LoVo (cell line): Measurements from ENCODE around the gene PTPN7.
"Not testable (repeated sequence)": the region's sequence is repeated elsewhere in the genome, so short reads cannot be mapped to it uniquely, and the experiment has no call there.

Experiments used
- DNase-seq: peaks from one replicate; pipeline ENCODE4 v3.0.0-alpha.2; 2016; ENCODE audit warnings: low spot score

PTPN7 gene

DNA sequence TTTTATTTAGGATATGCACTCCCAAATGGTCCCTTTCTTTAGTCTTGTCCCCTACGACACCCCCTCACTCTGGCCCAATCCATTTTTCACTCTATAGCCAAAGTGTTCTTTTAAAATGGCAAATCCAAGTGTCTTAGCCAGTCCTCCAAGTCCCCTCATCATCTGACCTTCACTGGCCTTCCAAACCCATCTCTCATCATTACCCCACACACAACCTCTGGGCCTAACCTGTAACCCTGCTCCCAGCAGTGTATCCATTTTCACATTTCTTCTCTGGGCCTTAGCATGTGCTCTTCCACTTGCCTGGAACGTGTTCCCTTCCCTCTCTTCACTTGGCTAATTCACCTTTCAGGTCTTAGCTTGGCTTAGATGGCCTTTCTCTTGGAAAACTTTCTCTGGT is 9.4 kb downstream of the PTPN7 start:
- DNase-seq = no peak

DNA sequence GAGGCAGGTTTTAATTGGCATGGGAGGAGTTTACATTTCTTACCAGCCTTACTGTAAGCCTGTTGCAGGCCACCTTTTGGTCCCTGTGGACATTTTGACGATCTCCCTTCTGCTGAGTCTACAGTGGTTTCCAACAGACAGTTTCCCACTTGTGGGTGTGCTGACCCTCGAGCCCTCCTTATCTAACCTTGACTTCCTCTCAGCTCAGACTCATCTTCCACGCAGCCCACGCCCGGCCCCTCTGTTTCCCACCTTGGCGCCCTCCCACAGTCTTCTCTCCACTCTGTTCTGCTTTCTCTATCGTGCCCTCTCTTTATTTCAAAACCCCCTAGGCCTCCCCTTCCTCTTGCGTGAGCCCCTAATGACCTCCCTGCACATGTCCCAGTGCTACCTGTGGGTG is 9.8 kb downstream of the PTPN7 start:
- DNase-seq = no peak

DNA sequence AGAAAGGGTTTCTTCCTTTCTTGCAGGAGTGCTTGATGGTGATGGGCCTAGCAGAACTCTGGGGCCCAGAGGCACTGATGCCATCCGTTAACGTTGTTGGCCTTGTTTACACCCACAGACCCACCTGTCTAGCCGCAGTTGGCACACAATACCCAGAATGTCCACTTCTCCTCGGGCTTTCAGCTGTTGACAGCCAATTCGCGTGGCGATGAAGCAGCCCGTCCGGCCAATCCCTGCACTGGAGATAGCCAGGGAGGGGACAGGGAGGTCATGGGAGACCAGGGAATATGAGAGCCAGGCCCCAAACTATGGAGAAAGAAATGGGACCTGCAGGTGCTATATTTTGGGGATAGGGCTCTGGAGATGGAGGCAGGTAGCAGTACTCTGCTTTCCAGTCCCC is 10.2 kb downstream of the PTPN7 start:
- DNase-seq = no peak

DNA sequence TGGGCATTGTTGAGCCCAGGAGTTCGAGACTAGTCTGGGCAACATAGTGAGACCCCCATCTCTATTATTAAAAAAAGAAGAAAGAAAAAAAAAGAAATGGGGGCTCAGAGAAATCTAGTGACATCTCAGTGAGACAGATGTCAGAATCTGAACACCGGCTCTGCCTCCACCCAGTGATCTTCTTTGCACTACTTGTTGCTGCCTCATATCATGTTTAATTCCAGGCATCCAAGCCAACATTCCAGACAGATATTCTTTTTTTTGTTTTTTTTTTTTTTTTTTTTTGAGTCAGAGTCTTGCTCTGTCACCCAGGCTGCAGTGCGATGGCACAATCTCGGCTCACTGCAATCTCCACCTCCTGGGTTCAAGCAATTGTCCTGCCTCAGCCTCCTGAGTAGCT is 10.8 kb downstream of the PTPN7 start:
- no peak for DNase-seq

DNA sequence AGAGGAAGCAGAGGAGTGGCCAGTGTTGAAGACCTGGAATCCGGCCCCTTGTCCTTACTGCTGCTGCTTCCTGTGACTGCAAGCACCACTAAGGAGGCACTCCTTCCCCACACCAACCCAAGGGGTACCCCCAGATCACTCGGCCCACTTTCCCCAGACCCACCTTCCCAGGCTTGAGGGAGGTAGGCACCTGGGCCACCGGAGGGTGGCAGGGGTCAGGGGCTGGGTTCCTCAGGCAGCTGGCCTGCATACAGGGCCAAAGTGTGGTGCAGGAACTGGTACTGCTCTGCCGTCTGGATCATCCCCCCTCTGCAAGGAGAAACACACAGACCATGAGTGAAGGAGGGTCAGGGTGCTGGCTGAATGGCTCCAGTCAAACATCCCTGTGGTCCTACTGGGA is 12.0 kb downstream of the PTPN7 start:
- DNase-seq = no peak

DNA sequence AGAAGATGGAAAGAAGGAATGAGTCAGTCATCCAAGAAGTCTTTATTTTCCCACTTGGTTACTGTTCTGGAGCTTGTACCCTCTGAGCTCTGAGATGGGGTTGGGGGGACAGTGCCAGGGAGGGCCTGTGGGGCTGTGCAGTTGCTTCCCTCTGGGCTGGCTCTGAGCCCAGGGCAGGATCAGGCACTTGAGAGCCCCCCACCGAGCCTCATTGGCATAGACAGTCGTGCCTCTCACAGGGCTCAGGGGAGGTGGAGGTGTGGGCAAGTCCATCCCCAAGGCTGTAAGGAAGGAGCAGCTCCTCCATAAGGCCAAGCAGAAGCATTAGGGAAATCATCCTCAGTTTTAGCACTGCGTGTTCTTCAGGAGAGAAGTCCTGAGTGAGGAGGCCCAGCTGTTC is 13.4 kb downstream of the PTPN7 start:
- DNase-seq = no peak

DNA sequence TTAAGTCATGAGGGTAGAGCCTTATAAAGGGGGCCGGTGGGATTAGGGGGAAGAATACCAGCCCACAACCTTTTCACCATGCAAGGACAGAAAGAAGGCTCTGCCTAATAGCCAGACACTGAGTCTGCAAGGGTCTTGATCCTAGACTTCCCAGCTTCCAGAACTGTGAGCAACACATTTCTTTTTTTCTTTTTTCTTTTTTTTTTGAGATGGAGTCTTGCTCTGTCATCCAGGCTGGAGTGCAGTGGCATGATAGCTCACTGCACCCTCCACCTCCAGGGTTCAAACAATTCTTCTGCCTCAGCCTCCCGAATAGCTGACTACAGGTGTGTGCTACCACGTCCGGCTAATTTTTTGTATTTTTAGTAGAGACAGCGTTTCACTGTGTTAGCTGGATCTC is 14.1 kb downstream of the PTPN7 start:
- DNase-seq = no peak

DNA sequence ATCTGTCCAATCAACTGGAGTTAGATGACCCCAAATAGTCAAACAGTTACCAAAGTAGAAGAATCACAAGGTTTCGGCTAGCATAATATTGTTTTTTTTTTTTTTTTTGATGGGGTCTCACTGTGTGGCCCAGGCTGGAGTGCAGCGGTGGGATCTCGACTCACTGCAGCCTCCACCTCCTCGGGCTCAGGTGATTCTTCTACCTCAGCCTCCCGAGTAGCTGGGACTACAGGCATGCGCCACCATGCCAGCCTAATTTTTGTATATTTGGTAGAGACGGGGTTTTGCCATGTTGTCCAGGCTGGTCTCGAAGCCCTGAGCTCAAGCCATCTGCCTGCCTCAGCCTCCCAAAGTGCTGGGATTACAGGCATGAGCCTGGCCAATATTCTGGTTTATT is 14.7 kb downstream of the PTPN7 start:
- DNase-seq = not testable (repeated sequence)

DNA sequence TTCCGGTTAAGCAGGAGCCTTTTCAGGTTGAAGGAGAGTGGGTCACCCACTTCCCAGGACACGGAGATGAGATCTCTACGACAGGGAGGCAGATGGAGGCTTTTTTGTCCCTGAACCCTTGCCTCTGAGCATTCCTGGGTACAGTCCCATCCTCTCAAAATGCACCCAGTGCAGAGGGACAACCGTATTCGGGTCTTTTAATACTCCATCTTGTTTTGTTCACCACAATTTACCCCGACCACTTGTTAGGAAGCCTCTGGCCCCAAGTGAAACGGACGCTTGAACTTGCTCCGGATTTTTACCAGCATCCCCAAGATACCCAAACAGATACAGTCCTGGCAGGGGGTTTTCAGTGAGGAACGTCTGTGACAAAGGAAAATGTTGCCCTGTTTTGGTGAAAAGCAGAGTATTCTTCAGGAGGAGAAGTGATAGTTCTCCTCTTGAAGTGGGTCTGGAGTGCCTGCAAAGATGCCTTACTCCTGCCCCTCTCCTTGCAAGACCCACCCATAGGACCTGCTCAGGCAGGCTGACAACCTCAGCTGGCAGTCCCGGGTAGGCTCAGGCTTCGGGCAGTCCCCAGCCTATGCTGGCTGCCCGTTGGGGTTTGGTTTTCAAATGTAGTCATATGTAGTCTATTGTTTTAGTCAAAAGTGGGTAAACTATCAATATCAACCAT is 15.2 kb downstream of the PTPN7 start:
- no peak for DNase-seq

DNA sequence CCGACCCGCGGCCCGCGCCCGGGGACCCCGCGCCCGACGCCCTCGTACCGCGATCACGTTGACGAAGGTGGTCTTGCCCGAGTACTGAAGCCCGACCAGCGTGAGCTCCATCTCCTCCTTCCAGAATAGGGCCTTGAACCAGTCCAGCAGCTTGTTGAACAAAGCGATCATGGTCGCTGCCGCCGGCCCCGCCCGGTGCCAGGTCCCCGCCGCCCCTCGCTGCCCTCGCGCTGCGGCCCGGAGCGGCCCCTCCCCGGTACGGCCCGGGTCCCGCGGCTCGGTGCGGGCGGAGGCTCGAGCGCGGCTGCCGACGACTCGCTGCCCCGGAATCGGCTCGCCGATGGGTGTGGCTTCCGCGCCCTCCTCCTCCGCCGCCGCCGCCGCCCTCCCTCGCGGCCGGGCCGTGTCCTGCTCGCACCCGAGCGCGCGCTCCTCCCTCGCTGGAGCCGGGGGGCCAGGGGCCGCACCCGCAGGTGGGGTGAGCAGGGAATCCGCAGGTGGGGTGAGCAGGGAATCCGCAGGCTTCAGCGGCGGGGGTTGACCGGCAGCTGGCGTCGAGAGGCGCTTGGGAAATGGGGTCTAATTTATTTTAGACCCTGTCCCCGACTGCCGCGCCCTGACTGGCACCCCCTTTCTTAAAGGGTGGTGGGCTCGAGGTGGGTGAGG is 15.9 kb downstream of the PTPN7 start, which contains the start of gene ARL8A:
Gene ARL8A (minus strand): TSS at position 336 of the 666 bp plus-strand sequence. CDS start 165 bp downstream, at position 171.
- DNase-seq = peak; percentile 53

DNA sequence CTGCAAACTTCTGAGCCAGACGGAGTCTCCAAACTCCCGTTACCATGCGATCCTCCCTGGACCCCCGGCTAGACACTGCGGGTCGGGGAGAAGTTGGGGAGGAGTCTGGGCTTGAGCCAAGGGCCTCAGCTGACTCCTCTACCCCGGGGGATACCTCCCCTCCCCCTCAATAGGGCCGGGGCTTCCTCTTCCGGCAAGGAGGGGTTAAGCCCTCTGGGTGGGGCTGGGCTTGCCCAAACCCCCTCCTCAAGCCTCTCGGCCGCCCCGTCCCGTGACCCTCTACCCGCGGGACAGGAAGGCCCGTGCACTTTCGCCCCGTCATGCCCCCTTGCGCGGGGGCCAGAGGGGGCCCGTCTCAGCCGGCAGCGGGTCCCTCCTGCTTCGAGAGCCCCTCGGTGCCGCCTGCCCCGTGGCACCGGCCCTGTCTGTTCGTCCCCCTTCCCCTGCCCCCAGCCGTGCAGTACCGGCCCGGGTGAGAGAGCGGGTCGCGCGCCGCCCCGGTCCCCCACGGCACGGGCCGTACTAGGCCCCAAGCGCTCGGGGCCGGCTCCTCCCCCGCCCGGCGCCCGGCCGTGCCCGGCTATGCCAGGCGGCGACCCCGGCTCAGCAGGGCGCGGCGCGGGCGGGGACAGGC is 16.5 kb downstream of the PTPN7 start:
- DNase-seq = no peak

DNA sequence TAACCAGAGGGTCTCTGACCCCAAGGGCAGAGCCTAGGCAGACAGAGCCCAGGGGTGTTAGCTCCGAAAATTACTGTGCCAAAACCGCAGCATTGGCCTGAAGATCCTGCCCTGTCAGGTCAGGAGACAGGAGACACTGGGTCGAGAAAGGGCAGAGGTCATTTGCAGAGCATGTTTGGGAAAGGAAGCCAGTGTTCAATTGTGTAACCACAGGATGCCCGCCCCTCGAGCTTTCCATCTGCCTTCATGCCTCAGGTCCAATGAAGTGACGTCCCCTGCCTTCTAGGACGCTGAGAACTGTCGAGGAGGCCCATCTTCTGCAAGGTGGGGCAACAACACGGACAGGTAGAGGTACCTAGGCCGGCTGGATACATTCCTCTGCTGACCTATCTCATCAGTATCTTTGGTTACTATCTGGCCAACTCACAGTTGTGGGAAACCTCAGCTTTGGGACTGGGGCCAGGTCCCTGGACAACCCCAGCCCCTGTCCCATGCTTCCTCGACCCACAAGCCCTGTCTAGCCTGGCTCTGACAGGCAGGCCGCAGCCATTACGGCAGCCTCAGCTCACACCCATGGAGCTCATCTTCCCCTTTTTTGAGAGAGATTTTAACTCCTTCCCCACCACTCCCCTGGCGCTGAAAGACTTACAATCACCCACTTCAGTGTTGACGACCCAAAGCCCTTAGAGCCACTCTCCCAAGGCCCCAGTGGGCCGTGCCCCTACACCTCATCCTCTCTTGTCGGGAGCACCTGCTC is 17.2 kb downstream of the PTPN7 start:
- DNase-seq = no peak

DNA sequence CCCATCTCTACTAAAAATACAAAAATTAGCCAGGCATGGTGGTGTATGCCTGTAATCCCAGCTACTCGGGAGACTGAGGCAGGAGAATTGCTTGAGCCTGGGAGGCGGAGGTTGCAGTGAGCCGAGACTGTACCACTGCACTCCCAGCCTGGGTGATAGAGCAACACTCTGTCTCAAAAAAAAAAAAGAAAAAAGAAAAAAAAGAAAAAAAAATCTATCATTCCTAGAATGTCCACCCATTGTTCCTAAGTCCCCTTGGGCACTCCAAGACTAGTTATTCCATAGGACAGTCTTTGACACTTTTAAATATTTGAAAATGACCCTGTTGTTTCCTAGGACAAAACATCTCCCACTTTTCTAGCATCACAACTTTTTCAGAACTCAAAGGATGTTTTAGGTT is 18.9 kb downstream of the PTPN7 start:
- not testable (repeated sequence) for DNase-seq

DNA sequence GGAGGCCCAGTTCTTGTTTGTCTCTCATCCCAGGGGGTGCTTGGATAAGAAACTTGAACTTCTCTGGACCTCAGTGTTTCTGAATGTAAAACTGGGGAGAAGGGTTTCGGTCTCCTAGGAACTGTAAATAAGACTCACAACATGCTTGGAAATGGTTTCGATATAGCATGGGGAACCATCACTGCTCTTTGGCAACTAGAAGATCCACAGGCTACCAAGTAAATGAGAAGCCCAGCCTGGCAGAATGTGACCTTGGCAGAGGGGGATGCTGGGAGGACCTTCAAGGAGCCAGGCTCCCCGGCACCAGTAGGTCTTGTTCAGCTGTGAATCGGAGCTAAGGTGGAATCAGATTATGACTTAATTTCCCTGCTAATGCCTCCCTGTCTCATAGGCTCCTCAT is 19.6 kb downstream of the PTPN7 start:
- no peak for DNase-seq

DNA sequence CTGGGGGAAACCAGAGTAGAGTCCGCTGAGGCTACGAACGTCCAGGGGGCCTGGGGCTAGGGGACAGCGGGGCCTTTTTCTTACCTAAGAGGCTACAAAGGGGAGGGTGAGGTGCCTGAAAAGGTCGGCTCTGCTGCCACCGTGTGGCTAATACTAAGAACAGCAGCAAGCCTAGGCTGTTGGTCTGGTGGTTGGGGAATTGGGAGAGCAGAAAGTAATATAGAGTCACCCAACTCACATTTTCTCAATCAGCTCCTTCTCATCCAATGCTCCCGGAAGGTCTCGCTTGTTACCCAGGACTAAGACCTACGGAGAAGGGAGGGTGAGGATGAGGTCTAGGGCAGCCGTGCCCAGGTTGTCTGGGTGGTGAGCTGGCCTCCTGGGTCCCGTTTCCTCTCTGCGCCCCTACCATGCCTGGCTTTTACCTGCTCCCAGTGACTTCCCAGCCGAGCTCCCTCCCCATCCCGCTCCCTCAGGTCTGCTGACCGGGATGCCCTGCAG is 25.1 kb downstream of the PTPN7 start:
- peak; percentile 67 for DNase-seq

DNA sequence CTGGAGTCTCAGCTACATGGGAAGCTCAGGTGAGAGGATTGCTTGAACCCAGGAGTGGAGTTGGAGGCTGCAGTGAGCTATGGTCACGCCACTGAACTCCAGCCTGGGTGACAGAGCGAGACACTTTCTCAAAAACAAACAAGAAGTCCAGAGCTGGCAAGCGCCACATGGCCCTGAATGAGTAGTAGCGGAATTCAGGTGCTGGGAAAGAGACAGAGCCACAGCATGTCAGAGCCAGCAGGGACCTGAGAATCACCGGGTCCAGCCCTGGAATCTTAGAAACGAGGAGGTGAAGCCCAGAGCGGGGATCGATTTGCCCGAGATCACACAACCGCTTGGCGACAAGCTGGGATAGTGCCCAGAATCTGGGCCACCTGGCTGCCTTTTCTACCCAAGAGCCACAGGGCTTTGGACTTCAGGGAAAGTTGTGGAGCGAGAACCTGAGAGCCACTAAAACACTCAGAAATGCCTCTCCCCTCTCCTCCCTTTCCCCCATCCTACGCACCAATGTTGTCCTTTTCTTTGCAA is 25.7 kb downstream of the PTPN7 start:
- no peak for DNase-seq

DNA sequence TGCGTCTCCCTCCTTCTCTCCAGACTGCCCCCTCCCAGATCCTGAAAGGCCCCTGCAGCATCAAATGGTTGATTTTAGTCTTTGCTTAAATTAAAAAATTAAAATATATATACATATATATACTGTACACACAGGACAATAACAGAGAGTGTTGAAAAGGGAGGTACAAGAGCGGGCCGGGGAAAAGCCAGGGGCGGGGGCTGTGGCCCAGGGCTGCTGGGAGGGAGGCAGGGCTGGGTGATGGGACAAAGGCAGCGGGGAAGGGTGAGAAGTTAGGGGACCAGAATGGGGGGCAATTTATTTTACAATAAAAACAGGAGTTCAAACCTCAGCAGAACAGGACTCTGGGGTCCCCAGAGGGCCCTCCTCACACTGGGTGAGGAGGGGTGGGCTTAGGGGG is 26.4 kb downstream of the PTPN7 start:
- no peak for DNase-seq

DNA sequence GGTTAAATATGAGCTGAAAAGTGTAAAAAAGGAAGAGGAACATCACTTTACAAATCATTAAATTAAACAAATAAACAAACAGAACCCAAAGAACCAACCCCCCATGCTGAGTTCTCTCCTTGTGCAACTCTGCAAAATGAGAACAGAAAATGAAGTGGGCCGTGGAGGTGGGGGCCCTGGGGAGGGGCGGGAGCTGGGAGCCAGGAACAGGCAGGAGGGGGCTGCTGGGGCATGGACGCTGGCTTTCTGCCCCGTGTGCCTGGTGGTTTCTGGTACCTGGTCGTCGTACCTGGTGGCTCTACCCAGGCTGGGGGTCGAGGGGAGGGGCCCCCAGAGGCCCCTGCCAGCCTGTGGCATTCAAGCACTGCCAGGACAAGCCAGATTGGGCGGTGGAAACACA is 26.9 kb downstream of the PTPN7 start:
- no peak for DNase-seq

DNA sequence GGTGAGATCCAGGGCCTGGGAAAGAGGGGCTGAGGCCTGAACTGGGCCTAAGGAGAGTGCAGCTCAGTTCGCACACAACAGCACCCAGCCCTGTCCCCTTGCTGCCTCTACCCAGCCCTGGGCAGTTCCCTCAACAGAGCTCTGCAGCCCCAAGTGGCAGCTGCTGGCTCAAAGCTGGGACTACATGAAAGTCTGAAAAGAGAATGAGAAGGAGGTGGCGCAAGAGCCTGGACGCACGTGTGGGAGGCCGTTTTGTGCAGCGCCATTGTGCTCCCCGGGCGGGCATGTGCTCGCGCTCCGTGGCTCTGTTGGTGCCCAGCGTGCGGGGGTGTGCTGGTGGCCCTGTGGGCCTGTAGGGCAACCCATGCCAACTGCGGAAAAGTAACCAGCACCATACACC is 27.4 kb downstream of the PTPN7 start:
- DNase-seq = no peak

DNA sequence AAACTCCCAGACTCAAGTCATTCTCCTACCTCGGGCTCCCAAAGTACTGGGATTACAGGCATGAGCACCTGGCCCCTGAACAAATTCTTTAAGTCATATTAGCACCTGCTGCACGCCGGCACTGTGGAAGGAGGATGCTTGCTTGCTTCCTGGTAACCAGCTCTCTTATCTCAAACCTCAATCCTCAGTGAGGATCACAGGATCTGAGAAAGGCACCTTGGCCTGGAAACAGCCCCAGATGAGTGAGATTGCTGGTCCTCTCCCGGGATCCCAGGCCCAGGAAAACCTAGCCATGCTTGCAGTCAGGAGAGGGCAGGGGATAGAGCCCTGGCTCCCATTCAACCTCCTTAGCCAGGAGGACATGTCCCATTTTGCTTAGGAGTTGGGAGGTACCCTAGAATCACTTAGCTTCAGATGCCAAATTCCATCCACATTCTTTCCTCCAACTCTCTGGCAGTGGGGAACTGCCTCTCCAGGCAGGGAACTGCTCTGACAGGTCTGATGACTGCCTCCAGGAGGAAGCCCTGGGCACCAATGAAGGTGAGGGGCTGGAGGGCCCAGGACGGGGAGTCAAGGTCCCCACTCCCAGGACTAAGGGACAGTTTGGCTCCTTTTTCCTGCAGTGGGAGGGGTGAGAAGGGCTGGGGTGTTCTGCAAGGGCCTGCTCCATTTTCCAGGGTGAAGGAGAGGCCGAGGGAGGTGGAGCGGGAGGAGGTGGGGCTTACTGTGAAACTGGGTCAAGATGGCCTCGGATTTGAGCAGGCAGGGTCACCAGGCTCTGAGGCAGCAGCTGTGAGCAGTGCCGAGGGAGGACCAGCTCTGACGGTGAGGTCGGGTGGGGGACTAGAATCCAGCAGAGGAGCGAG is 28.2 kb downstream of the PTPN7 start:
- no peak for DNase-seq

DNA sequence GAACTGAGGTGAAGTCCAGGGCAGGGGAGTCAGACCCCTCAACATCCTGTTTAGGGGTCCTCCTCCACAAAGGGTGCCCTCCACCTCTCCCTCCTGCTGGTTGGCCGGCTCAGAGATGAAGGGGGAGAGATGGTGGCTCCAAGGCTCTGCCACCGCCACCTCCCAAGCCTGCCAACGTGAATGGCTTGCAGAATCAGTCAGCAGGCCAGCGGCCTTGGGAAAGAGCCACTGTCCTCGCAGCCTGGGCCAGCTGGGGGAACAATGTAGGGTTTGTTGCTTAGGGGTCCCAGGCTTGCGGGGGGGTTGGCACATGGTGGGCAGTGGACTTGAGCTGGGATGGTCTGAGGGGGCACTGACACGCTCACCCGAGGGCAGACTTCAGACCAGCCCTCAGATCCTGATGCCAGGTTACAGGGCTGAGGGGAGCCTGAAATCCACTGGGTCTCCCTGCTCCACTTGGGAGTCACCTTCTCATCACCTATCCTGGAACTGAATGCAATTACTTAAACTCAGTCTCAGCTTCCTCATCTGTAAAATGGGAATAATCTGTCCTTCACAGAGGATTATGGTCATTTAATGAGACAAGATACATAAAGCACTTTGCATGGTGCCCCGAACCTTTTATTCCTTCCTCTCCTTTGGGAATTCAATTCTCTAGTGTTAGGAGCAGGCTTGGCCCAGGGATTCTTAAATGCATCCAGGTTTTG is 29.4 kb downstream of the PTPN7 start:
- DNase-seq = no peak
